22Rv1 (cell line): ENCODE data around the gene LRRC28.

Experiments
- ZFX ChIP-seq: fragments of 450-650 bp; IDR thresholded peaks from 2 replicates; pipeline ENCODE4 v1.6.1; 2017; ENCODE audit warnings: antibody characterized with exemption, borderline replicate concordance
- TF ChIP-seq, protein P1 (sequence below): fragments of 450-650 bp; IDR thresholded peaks from 2 replicates; pipeline ENCODE4 v1.5.1; 2017; ENCODE audit warnings: mild to moderate bottlenecking

GRCh38 chr15:99264125-99264524 lies 12.8 kb downstream of the LRRC28 start:
- TF ChIP-seq, protein P1, sequence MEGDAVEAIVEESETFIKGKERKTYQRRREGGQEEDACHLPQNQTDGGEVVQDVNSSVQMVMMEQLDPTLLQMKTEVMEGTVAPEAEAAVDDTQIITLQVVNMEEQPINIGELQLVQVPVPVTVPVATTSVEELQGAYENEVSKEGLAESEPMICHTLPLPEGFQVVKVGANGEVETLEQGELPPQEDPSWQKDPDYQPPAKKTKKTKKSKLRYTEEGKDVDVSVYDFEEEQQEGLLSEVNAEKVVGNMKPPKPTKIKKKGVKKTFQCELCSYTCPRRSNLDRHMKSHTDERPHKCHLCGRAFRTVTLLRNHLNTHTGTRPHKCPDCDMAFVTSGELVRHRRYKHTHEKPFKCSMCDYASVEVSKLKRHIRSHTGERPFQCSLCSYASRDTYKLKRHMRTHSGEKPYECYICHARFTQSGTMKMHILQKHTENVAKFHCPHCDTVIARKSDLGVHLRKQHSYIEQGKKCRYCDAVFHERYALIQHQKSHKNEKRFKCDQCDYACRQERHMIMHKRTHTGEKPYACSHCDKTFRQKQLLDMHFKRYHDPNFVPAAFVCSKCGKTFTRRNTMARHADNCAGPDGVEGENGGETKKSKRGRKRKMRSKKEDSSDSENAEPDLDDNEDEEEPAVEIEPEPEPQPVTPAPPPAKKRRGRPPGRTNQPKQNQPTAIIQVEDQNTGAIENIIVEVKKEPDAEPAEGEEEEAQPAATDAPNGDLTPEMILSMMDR, result no peak
- TF ChIP-seq ZFX, result no peak
